NK-92 (cell line): Measurements from ENCODE around the gene KREMEN2.
"Not testable (repeated sequence)": the region's sequence is repeated elsewhere in the genome, so short reads cannot be mapped to it uniquely, and the experiment has no call there.

ENCODE experiments used
- DNase-seq: peaks from one replicate; lab custom pipeline; 2025; ENCODE audit not compliant: unreplicated experiment; lab: John Stamatoyannopoulos, UW

KREMEN2 gene

GRCh38 chr16:2938206-2938605 is 25.9 kb upstream of the KREMEN2 start:
- DNase-seq, result no peak

DNA sequence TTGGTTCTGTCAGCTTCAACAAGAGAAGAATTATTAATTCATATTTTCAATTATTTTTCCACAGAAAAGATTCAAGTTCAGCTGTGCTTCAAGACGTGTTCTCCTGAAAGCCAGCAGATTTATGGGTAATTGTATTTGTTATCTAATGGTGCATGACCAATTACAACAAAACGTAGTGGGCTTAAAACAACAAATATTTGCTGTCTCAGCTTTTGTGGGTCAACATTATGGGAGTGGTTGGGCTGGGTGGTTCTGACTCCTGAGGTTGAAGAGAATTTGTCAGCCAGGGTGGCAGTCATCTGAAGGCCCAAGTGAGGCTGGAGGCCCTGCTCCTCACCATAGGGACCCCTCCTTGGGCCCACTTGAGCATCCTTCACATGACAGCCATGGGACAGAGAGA is 24.1 kb upstream of the KREMEN2 start:
- DNase-seq, result no peak

DNA sequence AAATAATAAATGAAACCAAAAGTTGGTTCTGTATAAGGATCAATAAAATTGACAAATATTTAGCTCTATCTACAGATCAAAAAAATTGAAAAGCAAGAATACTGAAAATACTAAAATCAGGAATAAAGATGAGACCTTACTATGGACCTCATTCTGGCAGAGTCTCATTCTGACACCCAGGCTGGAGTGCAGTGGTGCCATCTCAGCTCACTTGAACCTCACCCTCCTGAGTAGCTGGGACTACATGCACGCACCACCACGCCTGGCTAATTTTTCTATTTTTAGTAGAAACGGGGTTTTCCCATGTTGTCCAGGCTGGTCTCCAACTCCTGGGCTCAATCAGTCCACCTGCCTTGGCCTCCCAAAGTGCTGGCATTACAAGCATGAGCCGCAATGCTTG is 22.0 kb upstream of the KREMEN2 start:
- no peak for DNase-seq

DNA sequence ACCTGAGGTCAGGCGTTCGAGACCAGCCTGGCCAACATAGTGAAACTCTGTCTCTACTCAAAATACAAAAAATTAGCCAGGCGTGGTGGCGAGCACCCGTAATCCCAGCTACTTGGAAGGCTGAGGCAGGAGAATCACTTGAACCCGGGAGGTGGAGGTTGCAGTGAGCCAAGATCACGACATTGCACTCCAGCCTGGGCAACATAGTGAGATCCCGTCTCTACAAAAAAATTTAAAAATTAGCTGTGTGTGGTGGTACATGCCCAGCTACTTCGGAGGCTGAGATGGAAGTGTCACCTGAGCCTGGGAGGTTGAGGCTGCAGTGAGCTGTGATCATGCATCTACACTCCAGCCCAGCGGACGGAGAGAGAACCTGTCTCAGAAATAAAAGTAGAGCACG is 20.4 kb upstream of the KREMEN2 start:
- DNase-seq, result not testable (repeated sequence)

DNA sequence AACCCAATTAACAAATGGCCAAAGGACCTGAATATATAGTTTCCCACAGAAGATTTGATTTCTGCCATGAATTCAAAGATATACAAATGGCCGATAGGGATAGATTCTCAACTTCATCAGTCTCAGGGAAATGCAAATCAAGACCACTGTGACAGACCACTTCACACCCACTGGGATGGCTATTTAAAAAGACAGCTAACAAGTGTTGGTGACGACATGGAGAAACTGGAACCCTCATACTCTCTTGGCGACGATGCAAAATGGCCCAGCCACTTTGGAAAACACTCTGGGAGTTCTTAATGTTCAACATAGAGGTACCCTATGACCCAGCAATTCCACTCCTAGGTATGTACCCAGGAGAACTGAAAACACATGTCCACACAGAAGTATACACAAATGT is 17.4 kb upstream of the KREMEN2 start:
- no peak for DNase-seq

GRCh38 chr16:2948807-2949704 is 15.0 kb upstream of the KREMEN2 start:
- DNase-seq, result no peak

GRCh38 chr16:2949705-2950352 is 14.2 kb upstream of the KREMEN2 start:
- DNase-seq, result no peak

- DNase-seq, result no peak
Observed at GRCh38 chr16:2950353-2950724, 13.7 kb upstream of the KREMEN2 start.

DNA sequence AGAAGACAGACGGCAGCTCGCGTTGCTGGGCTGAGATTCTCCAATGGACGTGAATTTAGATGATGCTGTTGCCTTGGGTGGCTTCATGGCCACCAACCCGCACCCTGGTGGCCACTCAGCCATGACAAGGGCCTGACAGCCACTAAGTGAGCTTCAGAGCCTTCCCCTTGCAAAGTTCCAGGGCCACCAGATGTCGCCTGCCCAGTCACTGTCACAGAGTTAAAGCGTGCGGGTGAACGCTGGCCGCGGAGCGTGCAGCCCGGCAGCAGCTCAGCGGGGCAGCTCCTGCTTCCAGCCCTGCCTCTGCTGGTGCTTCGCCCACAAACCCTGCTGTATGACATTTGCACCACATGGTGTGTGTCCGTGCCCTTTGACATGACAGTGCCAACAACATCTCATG is 13.3 kb upstream of the KREMEN2 start:
- DNase-seq, result no peak

DNA sequence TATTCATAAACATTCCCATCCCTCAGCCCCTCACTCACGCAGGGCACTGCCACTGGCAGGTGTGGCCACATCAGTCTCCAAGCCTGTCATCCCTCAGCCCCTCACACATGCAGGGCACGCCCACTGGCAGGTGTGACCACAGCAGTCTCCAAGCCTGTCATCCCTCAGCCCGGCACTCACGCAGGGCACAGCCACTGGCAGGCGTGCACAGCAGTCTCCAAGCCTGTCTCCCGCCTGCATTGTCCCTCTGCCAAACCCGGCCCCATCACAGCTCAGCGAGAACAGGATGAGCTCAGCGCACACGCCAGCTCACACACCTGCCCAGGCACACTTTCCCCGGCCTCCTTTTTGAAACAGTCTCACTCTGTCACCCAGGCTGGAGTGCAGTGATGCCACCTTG is 11.4 kb upstream of the KREMEN2 start:
- no peak for DNase-seq

- DNase-seq, result no peak
Observed at GRCh38 chr16:2953706-2954627, 10.1 kb upstream of the KREMEN2 start.

GRCh38 chr16:2954656-2955381 is 9.3 kb upstream of the KREMEN2 start:
- no peak for DNase-seq

- DNase-seq, result no peak
Observed at GRCh38 chr16:2955438-2955778, 8.7 kb upstream of the KREMEN2 start.

DNA sequence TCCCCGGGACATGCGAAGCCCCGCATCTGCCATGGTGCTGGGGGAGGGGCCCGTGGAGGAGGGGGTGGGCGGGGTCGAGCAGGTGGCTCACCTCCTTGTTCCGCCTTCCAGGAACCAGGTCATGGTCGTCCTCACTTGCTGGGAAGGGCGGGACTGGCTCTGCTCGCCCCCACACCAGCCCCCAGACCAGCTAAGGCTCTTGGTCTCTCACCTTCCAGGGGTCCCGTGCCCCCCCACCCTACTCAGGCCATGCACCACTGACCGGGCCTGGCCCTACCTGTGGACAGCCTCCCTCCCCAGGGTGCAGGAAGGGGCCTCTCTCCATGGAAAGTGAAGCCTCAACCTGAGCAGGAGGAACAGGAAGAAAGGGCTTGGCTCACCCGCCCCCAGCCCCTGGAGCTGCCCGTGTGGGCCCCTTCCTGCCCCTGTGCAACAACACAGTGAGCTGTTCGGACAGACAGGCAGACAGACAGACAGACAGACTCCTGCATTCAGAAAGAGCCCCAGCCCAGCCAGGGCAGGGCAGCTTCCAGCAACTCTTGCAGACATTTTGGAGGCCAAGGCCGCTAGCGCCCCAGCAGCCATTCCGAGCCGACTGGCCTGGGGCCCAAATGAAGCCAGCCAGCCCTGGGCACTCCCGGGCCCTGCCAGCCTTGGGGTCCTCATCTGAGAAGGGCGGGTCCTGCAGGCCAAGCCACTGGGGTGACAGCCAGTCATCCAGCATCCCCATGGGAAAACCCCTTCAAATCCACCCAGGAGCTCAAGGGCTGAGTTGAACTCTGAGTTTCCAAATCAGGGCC is 8.1 kb upstream of the KREMEN2 start:
- no peak for DNase-seq

- DNase-seq, result no peak
Observed at GRCh38 chr16:2956579-2956956, 7.5 kb upstream of the KREMEN2 start.

- DNase-seq, result no peak
Observed at GRCh38 chr16:2959206-2959605, 4.9 kb upstream of the KREMEN2 start.

- DNase-seq, result no peak
Observed at GRCh38 chr16:2960183-2961010, 3.7 kb upstream of the KREMEN2 start.

DNA sequence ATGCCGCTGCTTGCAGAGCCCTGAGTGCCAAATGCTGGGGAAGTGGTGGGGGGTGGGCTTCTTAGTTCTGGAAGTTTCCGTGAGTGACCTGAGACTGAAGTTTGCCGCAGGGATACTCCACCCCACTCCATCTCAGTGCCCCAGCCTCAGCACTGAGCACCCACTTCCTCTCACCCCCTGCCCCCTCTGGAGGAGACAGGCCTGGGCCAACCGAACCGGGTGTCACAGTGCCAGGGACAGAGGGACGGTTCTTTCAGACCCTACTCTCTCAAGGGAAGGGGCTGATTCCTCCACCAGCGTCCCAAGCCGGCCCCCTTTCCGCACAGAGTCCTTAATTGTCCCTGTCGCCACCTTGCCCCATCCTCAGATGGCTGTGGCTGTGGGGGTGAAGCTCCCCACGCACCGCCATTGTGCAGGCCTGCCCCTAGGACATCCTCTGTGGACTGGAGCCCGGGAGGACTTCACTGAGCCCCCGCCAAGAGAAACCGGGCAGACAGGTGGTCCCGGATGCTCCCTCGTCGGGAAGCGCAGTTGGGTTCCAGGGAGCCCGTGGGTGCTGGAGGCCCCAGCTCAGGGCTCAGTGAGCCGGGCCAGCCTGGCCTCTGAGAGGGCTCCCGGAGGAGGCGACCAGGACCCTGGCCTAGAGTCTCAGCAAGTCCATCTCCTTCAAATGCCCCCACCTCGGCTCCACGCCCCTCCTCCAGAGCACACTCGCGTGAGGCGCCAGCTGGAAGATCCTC is 1.6 kb upstream of the KREMEN2 start:
- no peak for DNase-seq
